Measurements from ENCODE around the gene PALM.

DNA sequence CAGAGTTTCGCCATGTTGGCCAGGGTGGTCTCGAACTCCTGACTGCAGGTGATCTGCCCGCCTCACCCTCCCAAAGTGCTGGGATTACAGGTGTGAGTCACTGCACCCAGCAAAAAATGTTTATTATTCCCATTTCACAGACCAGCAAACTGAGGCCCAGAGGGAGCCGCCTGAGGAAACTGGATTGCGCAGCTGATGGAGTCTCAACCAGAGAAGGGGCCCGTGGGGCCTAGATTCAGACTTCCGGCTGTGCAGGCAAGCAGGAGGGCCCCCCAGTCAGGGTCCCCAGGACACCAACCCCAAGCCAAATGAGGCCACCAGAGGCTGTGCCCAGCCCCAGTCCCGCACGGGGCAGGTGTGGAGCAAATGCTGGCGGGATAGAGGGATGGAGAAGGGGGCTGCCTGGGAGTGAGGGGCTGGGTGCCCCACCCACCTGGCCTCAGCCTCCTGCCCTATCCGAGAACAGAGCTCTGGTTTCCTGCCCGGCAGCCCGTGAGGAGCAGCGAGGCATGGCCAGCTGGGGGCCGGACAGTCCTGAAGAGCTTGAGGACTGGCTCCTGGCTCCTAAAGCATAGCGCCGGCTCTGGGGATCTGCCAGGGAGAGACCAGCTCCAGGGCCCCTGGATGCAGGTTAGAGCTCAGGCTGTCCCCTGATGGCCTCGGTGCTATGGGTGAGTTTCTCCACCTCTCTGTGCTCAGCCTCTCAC is 64.1 kb downstream of the PALM start:
- TF ChIP-seq, protein P1, sequence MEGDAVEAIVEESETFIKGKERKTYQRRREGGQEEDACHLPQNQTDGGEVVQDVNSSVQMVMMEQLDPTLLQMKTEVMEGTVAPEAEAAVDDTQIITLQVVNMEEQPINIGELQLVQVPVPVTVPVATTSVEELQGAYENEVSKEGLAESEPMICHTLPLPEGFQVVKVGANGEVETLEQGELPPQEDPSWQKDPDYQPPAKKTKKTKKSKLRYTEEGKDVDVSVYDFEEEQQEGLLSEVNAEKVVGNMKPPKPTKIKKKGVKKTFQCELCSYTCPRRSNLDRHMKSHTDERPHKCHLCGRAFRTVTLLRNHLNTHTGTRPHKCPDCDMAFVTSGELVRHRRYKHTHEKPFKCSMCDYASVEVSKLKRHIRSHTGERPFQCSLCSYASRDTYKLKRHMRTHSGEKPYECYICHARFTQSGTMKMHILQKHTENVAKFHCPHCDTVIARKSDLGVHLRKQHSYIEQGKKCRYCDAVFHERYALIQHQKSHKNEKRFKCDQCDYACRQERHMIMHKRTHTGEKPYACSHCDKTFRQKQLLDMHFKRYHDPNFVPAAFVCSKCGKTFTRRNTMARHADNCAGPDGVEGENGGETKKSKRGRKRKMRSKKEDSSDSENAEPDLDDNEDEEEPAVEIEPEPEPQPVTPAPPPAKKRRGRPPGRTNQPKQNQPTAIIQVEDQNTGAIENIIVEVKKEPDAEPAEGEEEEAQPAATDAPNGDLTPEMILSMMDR (conservative IDR thresholded peaks at IDR 0.05; ENCODE audit: low read depth, low read length), result no peak
- TF ChIP-seq EZH2 (IDR thresholded peaks at IDR 0.05; ENCODE audit: low read length, unreplicated experiment), result no peak

Measured in PC-3 (cell line).